OCI-LY7 (cell line): Measurements from ENCODE around the gene UBL3.

ENCODE experiments used
- CTCF ChIP-seq: fragments of 200-600 bp; sonication (generic); conservative IDR thresholded peaks from 2 replicates; pipeline ENCODE4 v1.5.1; 2014; ENCODE audit warnings: mild to moderate bottlenecking, antibody characterized with exemption, low read length, moderate library complexity, mixed read lengths
- EZH2phosphoT487 ChIP-seq: fragments of 200-600 bp; sonication (generic); IDR thresholded peaks from 2 replicates; pipeline ENCODE4 v1.6.1; 2018; ENCODE audit warnings: low read depth, borderline replicate concordance, mild to moderate bottlenecking, mixed run types, antibody characterized with exemption, low read length, moderate library complexity, mixed read lengths

- TF ChIP-seq CTCF (peak; percentile 81), EZH2phosphoT487 (no peak)
These were observed 79.2 kb downstream of the UBL3 start for GRCh38 chr13:29771247-29771646.
